Measurements from ENCODE around the gene LCLAT1.

LCLAT1 gene

GRCh38 chr2:30680121-30680520 is 233.1 kb downstream of the LCLAT1 start:
- no peak for DNase-seq

DNA sequence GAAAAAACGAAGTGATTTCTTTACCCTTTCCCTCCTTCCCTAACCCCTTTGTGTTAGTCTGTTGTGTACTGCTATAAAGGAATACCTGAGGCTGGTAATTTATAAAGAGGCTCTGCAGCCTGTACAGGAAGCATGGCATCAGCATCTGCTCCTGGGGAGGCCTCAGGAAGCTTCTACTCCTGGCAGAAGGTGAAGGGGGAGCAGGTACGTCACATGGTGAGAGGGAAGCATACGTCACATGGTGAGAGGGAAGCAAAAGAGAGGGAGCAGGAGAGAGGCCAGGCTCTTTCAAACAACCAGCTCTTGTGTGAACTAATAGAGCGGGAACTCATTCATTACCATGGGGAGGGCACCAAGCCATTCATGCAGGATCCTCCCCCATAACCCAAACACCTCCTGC is 234.0 kb downstream of the LCLAT1 start:
- no peak for DNase-seq

DNA sequence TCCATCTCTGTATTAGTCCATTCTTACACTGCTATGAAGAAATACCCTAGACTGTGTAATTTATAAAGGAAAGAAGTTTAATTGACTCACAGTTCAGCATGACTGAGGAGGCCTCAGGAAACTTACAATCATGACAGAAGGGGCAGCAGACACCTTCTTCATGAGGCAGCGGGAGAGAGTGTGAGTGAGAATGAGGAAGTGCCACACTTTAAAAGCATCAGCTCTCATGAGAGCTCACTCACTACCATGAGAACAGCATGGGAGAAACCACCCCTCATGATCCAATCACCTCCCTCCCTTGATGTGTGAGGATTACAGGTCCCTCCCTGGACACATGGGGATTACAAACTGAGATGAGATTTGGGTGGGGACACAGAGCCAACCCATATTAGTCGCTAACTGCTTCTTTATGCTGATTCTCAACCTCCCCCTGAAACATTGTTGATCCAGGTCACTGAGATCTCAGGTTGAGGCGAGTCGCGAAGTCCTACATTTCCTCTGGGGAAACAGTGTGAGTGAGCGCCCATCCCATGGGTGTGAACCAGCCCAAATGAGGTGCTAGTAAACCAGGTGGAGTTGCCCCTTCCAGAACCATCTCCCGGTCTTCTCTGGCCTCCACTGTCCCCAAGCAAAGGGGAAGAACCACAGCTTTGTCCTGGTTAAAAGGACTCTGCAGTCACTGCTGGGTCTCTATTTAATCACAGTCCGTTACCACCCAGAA is 236.3 kb downstream of the LCLAT1 start:
- no peak for DNase-seq

- DNase-seq = no peak
These were observed 237.0 kb downstream of the LCLAT1 start for GRCh38 chr2:30684026-30684425.

DNA sequence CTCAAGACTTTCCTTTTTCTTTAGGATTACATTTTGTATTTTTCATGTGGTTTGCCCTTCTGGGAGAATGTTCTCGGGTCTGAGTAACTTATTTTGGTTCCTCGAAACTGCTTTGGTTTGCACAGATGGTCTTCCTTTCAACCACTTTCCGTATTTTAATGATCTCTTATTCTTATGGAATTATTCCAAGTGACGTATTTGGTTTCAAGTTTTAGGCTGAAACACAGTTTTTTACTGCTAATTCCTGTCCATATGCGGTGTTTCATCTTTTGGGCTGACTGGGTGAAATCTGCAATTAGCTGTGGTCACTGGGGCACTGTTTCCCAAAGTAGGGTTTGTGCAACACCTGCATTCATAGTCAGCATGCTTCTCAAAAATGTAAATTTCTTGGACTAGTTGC is 237.5 kb downstream of the LCLAT1 start:
- DNase-seq = no peak

GRCh38 chr2:30684996-30685395 is 237.9 kb downstream of the LCLAT1 start:
- DNase-seq = no peak

DNA sequence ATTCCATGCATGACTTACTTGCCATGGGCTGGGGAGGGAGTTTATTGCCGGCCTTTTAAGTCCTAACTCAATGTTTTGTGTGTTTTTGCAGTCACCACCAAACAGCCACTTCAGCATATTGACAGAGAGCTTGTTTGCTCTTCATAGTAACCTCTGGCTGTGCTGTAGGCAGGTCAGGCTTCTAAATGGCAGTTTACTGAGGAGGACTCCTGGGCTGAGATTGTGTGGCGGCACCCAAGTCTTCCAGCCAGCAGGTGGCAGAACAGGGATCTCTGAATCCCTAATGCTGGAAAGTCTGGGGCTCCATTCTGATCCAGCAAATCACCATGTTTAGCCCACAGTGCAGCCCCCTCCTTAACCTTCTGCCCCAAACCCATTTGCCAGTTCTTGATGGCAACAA is 239.0 kb downstream of the LCLAT1 start:
- no peak for DNase-seq

- no peak for DNase-seq
These were observed 239.6 kb downstream of the LCLAT1 start for GRCh38 chr2:30686669-30687068.

GRCh38 chr2:30688956-30689401 is 241.9 kb downstream of the LCLAT1 start:
- no peak for DNase-seq

DNA sequence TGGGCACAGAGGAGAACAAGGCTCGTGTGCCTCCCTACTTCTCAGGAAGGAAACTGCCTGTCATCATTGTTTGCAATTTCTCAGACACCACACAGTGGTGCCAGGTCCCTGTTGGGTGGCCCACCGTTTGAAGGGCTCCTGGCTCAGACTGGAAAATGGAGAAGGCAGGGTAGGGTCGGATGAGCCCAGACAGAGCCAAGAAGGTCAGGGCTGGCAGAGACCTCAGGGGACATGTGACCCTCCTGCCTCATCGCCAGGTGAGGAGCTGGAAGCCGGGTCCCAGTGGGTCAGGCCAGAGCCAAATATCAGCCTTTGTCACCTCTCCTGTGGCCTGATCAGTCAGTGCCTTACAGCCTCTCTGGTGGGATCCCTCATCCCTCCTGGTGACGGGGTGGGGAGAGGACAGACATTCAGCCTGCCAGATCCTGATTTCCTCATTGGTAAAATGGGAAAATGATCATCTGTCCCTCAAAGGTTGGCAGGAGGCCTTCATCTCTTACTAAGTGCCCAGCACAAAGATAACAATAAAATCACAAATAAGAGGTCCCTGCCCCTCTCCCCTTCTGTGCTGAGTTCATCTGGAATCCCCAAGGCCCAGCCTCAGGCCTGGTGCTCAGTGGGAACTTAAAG is 242.6 kb downstream of the LCLAT1 start:
- no peak for DNase-seq

- no peak for DNase-seq
These were observed 243.1 kb downstream of the LCLAT1 start for GRCh38 chr2:30690126-30690561.

- DNase-seq = no peak
These were observed 244.3 kb downstream of the LCLAT1 start for GRCh38 chr2:30691091-30691947.

DNA sequence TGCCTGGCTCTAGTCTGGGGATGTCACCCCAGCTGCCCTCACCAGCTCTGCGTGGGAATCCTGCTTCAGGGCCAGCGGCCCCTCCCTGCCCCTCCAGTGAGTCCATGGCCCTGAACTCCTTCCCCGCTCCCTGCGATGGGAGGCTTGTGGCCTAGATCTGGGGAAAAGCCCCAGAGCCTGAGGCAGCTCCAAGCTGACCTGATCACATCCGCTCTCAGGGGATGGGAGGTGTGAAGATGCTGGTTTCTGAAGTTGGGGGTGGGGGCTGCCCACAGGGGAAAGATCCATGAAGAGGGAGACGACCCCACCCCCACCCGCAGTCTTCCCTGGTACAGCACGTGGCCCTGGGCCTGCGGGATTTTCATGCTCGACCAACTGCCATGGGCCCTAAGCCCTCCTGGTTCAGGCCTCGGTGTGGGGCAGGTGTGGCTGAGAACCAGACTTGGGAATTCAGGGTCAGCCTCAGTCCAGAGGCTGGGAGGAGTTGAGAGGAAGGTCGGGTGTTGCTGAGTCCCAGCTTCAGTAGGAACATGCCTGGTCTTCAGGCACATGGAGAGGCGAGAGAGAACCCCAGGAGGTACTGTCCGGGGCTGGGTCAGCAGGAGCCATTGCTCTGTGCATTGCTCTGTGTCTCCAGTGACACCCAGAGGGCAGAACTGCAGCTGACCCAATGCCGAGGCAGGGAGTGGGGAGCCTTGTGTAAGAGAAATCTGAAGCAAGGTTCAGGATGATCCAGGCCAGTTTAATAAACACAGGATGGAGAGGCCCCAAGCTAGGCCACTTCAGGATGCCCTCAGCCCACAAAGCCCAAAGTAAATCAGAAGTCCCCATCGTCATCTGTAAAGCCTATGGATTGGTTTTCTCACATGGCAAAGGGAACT is 245.1 kb downstream of the LCLAT1 start:
- no peak for DNase-seq

DNA sequence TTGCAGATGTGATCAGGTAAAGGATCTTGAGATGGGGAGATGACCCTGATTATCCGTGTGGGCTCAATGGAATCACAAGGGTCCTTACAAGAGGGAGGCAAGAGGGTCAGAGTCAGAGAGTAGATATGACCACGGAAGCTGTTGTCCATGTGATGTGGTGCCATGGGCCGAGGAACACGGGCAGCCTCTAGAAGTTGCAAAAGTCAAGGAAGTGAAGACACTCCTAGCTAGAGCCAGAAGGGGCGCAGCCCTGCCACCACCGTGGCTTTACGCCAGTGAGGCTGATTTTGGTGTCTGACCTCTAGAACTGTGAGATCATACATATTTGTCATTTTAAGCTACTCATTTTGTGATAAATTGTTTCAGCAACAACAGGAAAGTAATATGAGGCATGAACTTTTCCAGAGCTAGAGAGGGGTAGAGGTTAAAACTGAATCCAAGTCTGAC is 245.8 kb downstream of the LCLAT1 start:
- no peak for DNase-seq

Data from activated CD8-positive, alpha-beta memory T cell treated with anti-CD3 and anti-CD28 coated beads, Interleukin-2, amount 50 U/mL, for 4 hours (primary cell).